Right atrium auricular region (tissue), 2 donors: ENCODE results near the gene NEDD4L. TPM values are rescaled to one million over a fixed set of nuclear protein-coding genes. Genes with fewer than 3 reads are reported as not detected.
"Not testable (repeated sequence)": the region's sequence is repeated elsewhere in the genome, so short reads cannot be mapped to it uniquely, and the experiment has no call there.

Source experiments
- DNase-seq: peaks from one replicate; pipeline ENCODE4 v3.0.0-alpha.2; 2019; ENCODE audit warnings: low spot score
- H3K27ac ChIP-seq, 2 donors: fragments of 200-600 bp; sonication (generic); 1 replicate in 1 of 2; 2 replicates in 1 of 2; pipeline ENCODE4 v1.5.1; 2016 to 2019
- H3K27me3 ChIP-seq, 2 donors: fragments of 200-600 bp; sonication (generic); one replicate each; pipeline versions ENCODE4 v1.5.1 to v1.6.0; 2017 to 2019
- H3K36me3 ChIP-seq: fragments of 200-600 bp; sonication (generic); one replicate; pipeline ENCODE4 v1.5.1; 2016
- H3K4me1 ChIP-seq, 2 donors: fragments of 200-600 bp; sonication (generic); one replicate each; pipeline versions ENCODE4 v1.5.1 to v1.6.0; 2017 to 2019
- H3K4me3 ChIP-seq, 2 donors: fragments of 200-600 bp; sonication (generic); 1 replicate in 1 of 2; 2 replicates in 1 of 2; pipeline ENCODE4 v1.5.1; 2017 to 2019; ENCODE audit warnings: mild to moderate bottlenecking in 1 of 2, moderate library complexity in 1 of 2
- H3K9me3 ChIP-seq, 2 donors: fragments of 200-600 bp; sonication (generic); one replicate each; pipeline ENCODE4 v1.5.1; 2019
- total RNA-seq, 2 donors: library from RNA; depleted of rRNA; stranded (reverse); fragments of >200 nt; gene quantifications; one replicate each; pipeline ENCODE4 v1.1.0, GENCODE V29; 2016
- TF ChIP-seq, protein P1 (sequence below), 2 donors: fragments of 200-600 bp; sonication (generic); IDR thresholded peaks; one replicate each; pipeline ENCODE4 v1.5.1; 2019; ENCODE audit warnings: antibody characterized with exemption in 2 of 2

NEDD4L gene
- total RNA-seq, 2 donors from 2014 or later = 45.0 to 68.0 TPM

DNA sequence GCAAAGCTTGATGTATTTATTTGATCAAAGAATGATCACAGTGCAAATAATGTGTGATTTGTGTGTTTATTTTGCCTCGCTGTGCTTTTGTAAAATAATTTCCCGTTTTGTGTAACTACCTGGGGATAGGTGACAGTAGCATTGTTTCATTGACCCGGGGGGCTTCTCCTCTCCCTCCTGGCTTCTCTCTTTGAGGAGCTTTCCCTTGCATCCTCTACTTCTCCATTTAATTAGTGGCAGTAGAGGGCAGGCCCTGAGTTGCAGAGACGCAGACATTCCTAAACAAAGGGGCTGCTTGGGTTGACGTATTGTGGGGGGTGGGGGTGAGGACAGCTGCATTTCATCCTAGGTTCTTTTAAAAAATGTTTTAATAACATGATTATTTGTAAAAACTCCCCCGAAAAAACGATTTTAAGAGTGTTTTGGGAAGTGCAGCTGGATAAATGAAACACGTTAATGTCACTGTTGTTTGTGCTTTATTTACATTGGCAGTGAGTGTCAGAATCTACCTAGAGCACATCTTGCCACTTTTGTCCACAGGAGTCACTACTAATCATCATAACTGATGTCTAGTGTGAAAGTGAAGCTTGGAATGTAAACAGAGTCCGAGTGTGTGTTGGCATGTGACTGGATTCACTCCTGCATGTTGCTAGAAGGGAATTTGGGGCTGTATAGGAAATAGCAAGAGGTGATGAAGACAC lies 2.2 kb downstream of the NEDD4L start:
- H3K27ac ChIP-seq = peak overlapping the region; percentile 87 to 89
- TF ChIP-seq, protein P1, sequence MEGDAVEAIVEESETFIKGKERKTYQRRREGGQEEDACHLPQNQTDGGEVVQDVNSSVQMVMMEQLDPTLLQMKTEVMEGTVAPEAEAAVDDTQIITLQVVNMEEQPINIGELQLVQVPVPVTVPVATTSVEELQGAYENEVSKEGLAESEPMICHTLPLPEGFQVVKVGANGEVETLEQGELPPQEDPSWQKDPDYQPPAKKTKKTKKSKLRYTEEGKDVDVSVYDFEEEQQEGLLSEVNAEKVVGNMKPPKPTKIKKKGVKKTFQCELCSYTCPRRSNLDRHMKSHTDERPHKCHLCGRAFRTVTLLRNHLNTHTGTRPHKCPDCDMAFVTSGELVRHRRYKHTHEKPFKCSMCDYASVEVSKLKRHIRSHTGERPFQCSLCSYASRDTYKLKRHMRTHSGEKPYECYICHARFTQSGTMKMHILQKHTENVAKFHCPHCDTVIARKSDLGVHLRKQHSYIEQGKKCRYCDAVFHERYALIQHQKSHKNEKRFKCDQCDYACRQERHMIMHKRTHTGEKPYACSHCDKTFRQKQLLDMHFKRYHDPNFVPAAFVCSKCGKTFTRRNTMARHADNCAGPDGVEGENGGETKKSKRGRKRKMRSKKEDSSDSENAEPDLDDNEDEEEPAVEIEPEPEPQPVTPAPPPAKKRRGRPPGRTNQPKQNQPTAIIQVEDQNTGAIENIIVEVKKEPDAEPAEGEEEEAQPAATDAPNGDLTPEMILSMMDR (IDR thresholded peaks at IDR 0.05) = no peak
- DNase-seq = no peak
- H3K4me1 ChIP-seq = peaks cover 0 to 26% of the 10 kb centered on the region in 2 donors
- H3K27me3 ChIP-seq = no peaks in the 10 kb centered on the region
- H3K4me3 ChIP-seq = peak overlapping the region; percentile 85 to 86
- H3K36me3 ChIP-seq = no peaks in the 10 kb centered on the region
- H3K9me3 ChIP-seq = no peaks in the 10 kb centered on the region

DNA sequence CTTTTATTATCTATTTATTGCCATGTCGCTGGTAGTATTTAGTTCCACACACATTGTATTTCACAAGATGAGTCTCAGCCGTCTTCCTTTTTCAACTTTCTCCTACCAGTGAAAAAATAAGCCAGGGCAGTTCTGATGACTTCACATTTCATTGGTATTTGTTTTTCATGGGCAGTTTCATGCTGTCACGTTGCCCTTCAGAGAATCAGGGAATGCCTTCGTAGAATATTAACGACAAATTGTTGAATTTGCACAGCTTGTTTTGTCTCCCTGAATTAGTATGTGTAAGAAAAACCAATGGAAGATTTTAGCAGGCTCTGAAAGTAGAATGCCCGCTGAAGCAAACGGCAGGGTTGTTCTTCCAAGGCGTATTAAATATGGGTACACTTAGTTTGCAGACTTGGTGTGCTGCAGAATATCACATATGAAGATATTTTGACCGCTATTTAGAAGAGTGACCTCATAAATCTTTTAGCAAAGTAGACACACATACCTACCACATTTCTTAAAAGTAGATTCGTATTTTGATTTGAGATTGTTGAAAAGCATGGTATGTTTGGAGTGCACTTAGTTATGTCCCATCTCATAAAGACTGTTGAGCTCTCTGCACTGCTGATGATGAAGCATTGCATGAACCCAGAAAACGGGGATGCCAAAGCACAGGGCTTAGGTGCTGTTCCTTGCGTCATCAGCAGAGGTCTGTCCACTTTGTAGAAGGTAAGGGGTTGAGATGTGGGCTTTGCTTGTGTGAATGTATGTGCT lies 2.9 kb downstream of the NEDD4L start:
- no peaks in the 10 kb centered on the region for H3K9me3 ChIP-seq
- H3K27ac ChIP-seq = peak overlapping the region in 1 of 2 donors; percentile 89
- H3K4me1 ChIP-seq = peaks cover 0 to 28% of the 10 kb centered on the region in 2 donors
- TF ChIP-seq, protein P1 (IDR thresholded peaks at IDR 0.05) = no peak
- DNase-seq = no peak
- H3K36me3 ChIP-seq = no peaks in the 10 kb centered on the region
- no peaks in the 10 kb centered on the region for H3K27me3 ChIP-seq
- no peak overlapping the region for H3K4me3 ChIP-seq

DNA sequence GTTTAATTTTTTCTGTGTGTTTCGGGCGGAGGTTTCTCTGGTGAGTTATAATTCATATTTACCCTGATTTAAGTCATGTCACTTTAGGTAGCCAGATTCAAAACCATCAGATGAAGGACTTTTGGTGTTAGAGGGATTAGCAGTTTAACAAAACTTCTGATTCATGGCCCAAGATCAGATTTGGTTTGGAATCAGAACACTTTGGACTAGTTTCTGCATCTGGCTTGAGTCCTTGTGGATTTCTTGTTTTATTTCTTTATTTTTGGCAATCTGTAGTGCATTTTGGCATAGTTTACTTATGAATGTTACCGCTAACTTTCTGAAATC lies 3.5 kb downstream of the NEDD4L start:
- Histone ChIP-seq H3K4me3 (no peak overlapping the region), H3K27me3 (no peaks in the 10 kb centered on the region), H3K36me3 (no peaks in the 10 kb centered on the region), H3K4me1 (peaks cover 0 to 34% of the 10 kb centered on the region in 2 donors), H3K9me3 (no peaks in the 10 kb centered on the region), H3K27ac (no peak overlapping the region)
- no peak for DNase-seq
- TF ChIP-seq, protein P1 (IDR thresholded peaks at IDR 0.05) = no peak

DNA sequence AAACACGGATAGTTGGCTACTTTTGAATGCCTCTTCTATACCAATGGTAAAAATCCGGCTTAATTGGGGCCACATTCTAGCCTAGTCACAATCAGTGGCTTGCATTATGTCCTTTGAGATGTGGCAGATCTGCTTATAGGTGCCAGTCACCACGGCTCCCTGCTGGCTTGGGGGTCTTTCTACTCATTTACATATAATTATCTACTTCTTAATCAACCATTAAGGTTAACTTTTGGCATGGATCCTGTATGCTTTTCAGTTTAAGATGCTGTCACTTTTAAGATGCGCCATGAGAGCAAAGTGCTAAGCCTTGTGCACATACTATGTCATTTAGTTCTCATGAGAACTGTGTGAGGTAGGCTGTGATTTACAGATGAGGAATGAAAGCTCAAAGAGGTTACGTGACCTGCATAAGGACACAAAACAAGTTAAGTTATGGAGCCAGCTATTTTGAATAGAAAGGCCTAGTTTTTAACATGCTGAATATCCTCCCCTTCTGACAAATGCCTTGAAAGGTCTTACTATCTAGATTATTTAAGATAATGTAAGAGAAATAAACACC lies 4.1 kb downstream of the NEDD4L start:
- no peak for DNase-seq
- Histone ChIP-seq H3K4me1 (peaks cover 0 to 28% of the 10 kb centered on the region in 2 donors), H3K27me3 (no peaks in the 10 kb centered on the region), H3K36me3 (no peaks in the 10 kb centered on the region), H3K27ac (no peak overlapping the region), H3K4me3 (no peak overlapping the region), H3K9me3 (no peaks in the 10 kb centered on the region)
- TF ChIP-seq, protein P1 (IDR thresholded peaks at IDR 0.05) = no peak

DNA sequence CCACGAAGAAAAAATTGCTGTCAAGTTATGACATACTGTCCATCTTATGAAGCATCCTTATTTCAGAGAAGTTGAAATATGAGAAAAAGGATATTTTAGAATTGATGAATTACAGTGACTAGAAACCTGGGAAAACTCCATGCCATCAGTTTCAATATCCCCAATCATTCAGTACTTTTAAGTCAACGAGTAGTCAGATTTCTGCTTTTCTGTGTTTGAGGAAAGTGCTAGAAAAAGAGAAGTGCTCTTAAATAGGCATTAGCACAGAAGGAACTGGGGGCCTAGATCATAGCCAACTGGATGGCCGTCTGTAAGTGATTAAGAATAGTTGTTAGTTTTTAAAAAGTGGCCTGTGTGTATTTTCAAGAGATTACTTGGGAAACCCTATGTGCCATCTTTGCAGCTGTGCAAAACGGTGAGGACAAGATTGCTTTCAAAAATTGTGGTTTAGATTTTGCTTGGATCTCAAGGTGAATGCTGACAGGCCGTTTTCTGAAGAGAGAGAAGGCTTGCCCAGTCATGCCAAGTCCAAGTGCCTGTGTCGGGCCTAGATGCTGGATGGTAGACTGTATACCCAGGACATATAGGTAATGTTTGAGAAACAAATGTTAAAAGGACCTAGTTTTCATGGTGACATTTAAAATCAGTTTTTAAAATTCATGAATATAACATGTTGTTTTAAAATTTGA lies 5.1 kb downstream of the NEDD4L start:
- no peak overlapping the region for H3K27ac ChIP-seq
- no peaks in the 10 kb centered on the region for H3K9me3 ChIP-seq
- no peaks in the 10 kb centered on the region for H3K27me3 ChIP-seq
- H3K4me3 ChIP-seq = no peak overlapping the region
- TF ChIP-seq, protein P1 (IDR thresholded peaks at IDR 0.05) = no peak
- no peaks in the 10 kb centered on the region for H3K36me3 ChIP-seq
- H3K4me1 ChIP-seq = peaks cover 0 to 25% of the 10 kb centered on the region in 2 donors
- no peak for DNase-seq

DNA sequence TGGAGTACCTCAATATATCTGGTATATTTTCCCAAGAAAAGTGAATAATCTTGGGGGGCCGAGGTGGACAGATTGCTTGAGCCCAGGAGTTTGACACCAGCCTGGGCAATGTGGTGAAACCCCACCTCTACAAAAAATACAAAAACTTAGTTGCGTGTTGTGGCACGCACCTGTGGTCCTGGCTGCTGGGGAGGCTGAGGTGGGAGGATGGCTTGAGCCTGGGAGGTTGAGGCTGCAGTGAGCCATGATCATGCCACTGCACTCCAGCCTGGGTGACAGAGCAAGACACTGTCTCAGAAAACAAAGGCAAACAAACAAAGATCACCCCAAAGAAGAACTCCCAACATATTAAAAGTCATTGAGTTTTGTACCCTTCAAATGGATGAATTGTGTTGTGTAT lies 6.9 kb downstream of the NEDD4L start:
- H3K36me3 ChIP-seq, DNase-seq, H3K27ac ChIP-seq, H3K9me3 ChIP-seq, H3K27me3 ChIP-seq, H3K4me3 ChIP-seq: not testable (repeated sequence)
- H3K4me1 ChIP-seq = peaks cover 0 to 16% of the 10 kb centered on the region in 2 donors
